WI38 (cell line): Measurements from ENCODE around the gene LIM2.
"Not testable (repeated sequence)": the region's sequence is repeated elsewhere in the genome, so short reads cannot be mapped to it uniquely, and the experiment has no call there.

Source experiments
- H3K4me3 ChIP-seq: 2 replicates; pipeline ENCODE4 v1.5.1; 2011; ENCODE audit warnings: low read depth, mild to moderate bottlenecking, control low read depth, low read length
- CTCF ChIP-seq: IDR thresholded peaks from 2 replicates; pipeline ENCODE4 v1.5.1; 2012; ENCODE audit warnings: low read depth, mild to moderate bottlenecking, control low read depth, low read length

LIM2 gene

GRCh38 chr19:51421229-51422052, 33.7 kb upstream of the LIM2 start:
- H3K4me3 ChIP-seq: no peak overlapping the region
- TF ChIP-seq CTCF: no peak

GRCh38 chr19:51420511-51420910, 32.7 kb upstream of the LIM2 start:
- not testable (repeated sequence) for H3K4me3 ChIP-seq

GRCh38 chr19:51418707-51419106, 30.9 kb upstream of the LIM2 start:
- no peak for TF ChIP-seq CTCF

GRCh38 chr19:51417810-51418157, 30.0 kb upstream of the LIM2 start:
- TF ChIP-seq CTCF: no peak
- no peak overlapping the region for H3K4me3 ChIP-seq

More at GRCh38 chr19:51418707-51419106, 30.9 kb upstream of the LIM2 start:
- no peak overlapping the region for H3K4me3 ChIP-seq

- no peak for TF ChIP-seq CTCF
- H3K4me3 ChIP-seq: no peak within 1 kb of the TSS
These were observed 29.5 kb upstream of the LIM2 start, which contains the start of gene SIGLEC10 for GRCh38 chr19:51417107-51417809. TSS of gene SIGLEC10 (minus strand) at chr19:51417642. CDS start at chr19:51417581, 61 bp downstream.

GRCh38 chr19:51416422-51416821, 28.6 kb upstream of the LIM2 start:
- not testable (repeated sequence) for H3K4me3 ChIP-seq

GRCh38 chr19:51415187-51415586, 27.4 kb upstream of the LIM2 start:
- no peak for TF ChIP-seq CTCF
- H3K4me3 ChIP-seq: no peak overlapping the region

GRCh38 chr19:51410950-51411748, 23.4 kb upstream of the LIM2 start:
- TF ChIP-seq CTCF: no peak
- no peak overlapping the region for H3K4me3 ChIP-seq
